ENCODE measurements around the gene RPL36AL. TPM values are rescaled to one million over a fixed set of nuclear protein-coding genes. Genes with fewer than 3 reads are reported as not detected.
A peak's percentile ranks its signal among the peaks of the same experiment; 100 is the strongest.
"Not testable (repeated sequence)": the region's sequence is repeated elsewhere in the genome, so short reads cannot be mapped to it uniquely, and the experiment has no call there.

RPL36AL gene
- total RNA-seq, result 100 to 1,000 TPM; 272 to 309 TPM

GRCh38 chr14:49620182-49621113, at the start of gene RPL36AL, which contains the start of gene MGAT2:
RPL36AL (minus strand) TSS chr14:49620626; CDS start chr14:49619104, 1,522 bp downstream.
MGAT2 (plus strand) TSS chr14:49620799; CDS start chr14:49621269, 470 bp downstream.
- no peaks in the 10 kb centered on the region for H3K9me3 Mint-ChIP-seq (ENCODE audit: low read depth)
- peaks cover 56% of the 10 kb centered on the region for H3K36me3 Mint-ChIP-seq (ENCODE audit: low read depth)
- no peaks in the 10 kb centered on the region for H3K27me3 Mint-ChIP-seq
- peak; percentile 90 for ATAC-seq
- peak within 1 kb of the TSS; percentile 97 for H3K27ac Mint-ChIP-seq
- peak; percentile 97 for DNase-seq
- H3K4me1 Mint-ChIP-seq, result peaks cover 51% of the 10 kb centered on the region
- H3K4me3 Mint-ChIP-seq, result peak within 1 kb of the TSS; percentile 93
- ChIA-PET CTCF (interaction anchor here (0.6 to 6.2 kb wide), 17 partner anchors 10 to 1210 kb away, joined by 3 to 78 read pairs (median 5); partner anchors contain the start of genes DNAAF2, KLHDC2, LRR1 and NEMF), POLR2A (interaction anchor here (0.6 to 3.4 kb wide), 17 partner anchors 10 to 309 kb away, joined by 3 to 68 read pairs (median 3); partner anchors contain the start of genes DNAAF2, KLHDC2, LRR1 and NEMF)
- intact Hi-C loops (cut with DNase I, micrococcal nuclease), result loop anchor here (1.0 to 5.0 kb wide), 13 partner anchors 14 to 1210 kb away; partner anchors contain the start of genes ARF6 (in 2 of the 2), LRR1 (in 2 of the 2), RPS29 (in 2 of the 2) and DMAC2L (in 1 of the 2)

GRCh38 chr14:49659526-49660455, 39.4 kb upstream of the RPL36AL start:
- Mint-ChIP-seq H3K4me1 (no peaks in the 10 kb centered on the region), H3K36me3 (ENCODE audit: low read depth) (peaks cover 3% of the 10 kb centered on the region), H3K27me3 (no peaks in the 10 kb centered on the region), H3K9me3 (ENCODE audit: low read depth) (no peaks in the 10 kb centered on the region), H3K27ac (no peak overlapping the region), H3K4me3 (no peak overlapping the region)
- DNase-seq, result no peak
- ChIA-PET POLR2A (no interaction called here), CTCF (interaction anchor here (0.6 to 2.1 kb wide), 2 partner anchors 25 to 28 kb away, joined by 3 to 9 read pairs; partner anchors contain the start of gene DNAAF2)
- intact Hi-C loops (cut with DNase I, micrococcal nuclease), result no loop called here
- ATAC-seq, result no peak

- H3K4me3 Mint-ChIP-seq; H3K9me3 Mint-ChIP-seq (ENCODE audit: low read depth); DNase-seq; H3K4me1 Mint-ChIP-seq; H3K36me3 Mint-ChIP-seq (ENCODE audit: low read depth); H3K27me3 Mint-ChIP-seq; POLR2A ChIA-PET; intact Hi-C loops (cut with DNase I, micrococcal nuclease); ATAC-seq; H3K27ac Mint-ChIP-seq: not testable (repeated sequence)
- CTCF ChIA-PET, result interaction anchor here (0.6 to 2.1 kb wide), 2 partner anchors 23 to 30 kb away, joined by 3 to 9 read pairs; partner anchors contain the start of gene DNAAF2
These were observed 37.1 kb upstream of the RPL36AL start for GRCh38 chr14:49657500-49657899.

GRCh38 chr14:49654511-49654910, 34.1 kb upstream of the RPL36AL start:
- no peak for DNase-seq
- intact Hi-C loops (cut with DNase I, micrococcal nuclease), result no loop called here
- Mint-ChIP-seq H3K27me3 (no peaks in the 10 kb centered on the region), H3K4me3 (no peak overlapping the region), H3K9me3 (ENCODE audit: low read depth) (no peaks in the 10 kb centered on the region), H3K4me1 (no peaks in the 10 kb centered on the region), H3K27ac (no peak overlapping the region), H3K36me3 (ENCODE audit: low read depth) (peaks cover 9% of the 10 kb centered on the region)
- ChIA-PET POLR2A (no interaction called here), CTCF (no interaction called here)
- no peak for ATAC-seq

GRCh38 chr14:49653508-49653907, 33.1 kb upstream of the RPL36AL start:
- Mint-ChIP-seq H3K27me3 (no peaks in the 10 kb centered on the region), H3K4me1 (no peaks in the 10 kb centered on the region), H3K4me3 (no peak overlapping the region), H3K36me3 (ENCODE audit: low read depth) (peaks cover 9% of the 10 kb centered on the region), H3K27ac (no peak overlapping the region), H3K9me3 (ENCODE audit: low read depth) (no peaks in the 10 kb centered on the region)
- DNase-seq, result no peak
- ATAC-seq, result no peak
- ChIA-PET POLR2A (no interaction called here), CTCF (no interaction called here)
- intact Hi-C loops (cut with DNase I, micrococcal nuclease), result no loop called here

GRCh38 chr14:49642163-49642562, 21.7 kb upstream of the RPL36AL start:
- peaks cover 43% of the 10 kb centered on the region for H3K4me1 Mint-ChIP-seq
- no peak for ATAC-seq
- intact Hi-C loops (cut with DNase I, micrococcal nuclease), result no loop called here
- H3K27ac Mint-ChIP-seq, result peak overlapping the region; percentile 28
- H3K36me3 Mint-ChIP-seq (ENCODE audit: low read depth), result peaks cover 42% of the 10 kb centered on the region
- H3K4me3 Mint-ChIP-seq, result no peak overlapping the region
- ChIA-PET POLR2A (interaction anchor here (0.7 kb wide), 1 partner anchor 636 kb away, joined by 6 read pairs; no protein-coding TSS in a partner anchor), CTCF (interaction anchor here (0.6 to 1.4 kb wide), 3 partner anchors 23 to 138 kb away, joined by 3 to 5 read pairs (median 3); no protein-coding TSS in a partner anchor)
- no peak for DNase-seq
- no peaks in the 10 kb centered on the region for H3K9me3 Mint-ChIP-seq (ENCODE audit: low read depth)
- H3K27me3 Mint-ChIP-seq, result no peaks in the 10 kb centered on the region

GRCh38 chr14:49641697-49642129, 21.3 kb upstream of the RPL36AL start:
- Mint-ChIP-seq H3K27ac (peak overlapping the region; percentile 28), H3K4me3 (no peak overlapping the region), H3K9me3 (ENCODE audit: low read depth) (no peaks in the 10 kb centered on the region), H3K36me3 (ENCODE audit: low read depth) (peaks cover 41% of the 10 kb centered on the region), H3K27me3 (no peaks in the 10 kb centered on the region), H3K4me1 (peaks cover 42% of the 10 kb centered on the region)
- ChIA-PET POLR2A (no interaction called here), CTCF (interaction anchor here (0.6 to 1.4 kb wide), 2 partner anchors 23 to 46 kb away, joined by 3 to 4 read pairs; no protein-coding TSS in a partner anchor)
- ATAC-seq (no peak), DNase-seq (no peak)
- intact Hi-C loops (cut with DNase I, micrococcal nuclease), result no loop called here

GRCh38 chr14:49640540-49641417, 20.4 kb upstream of the RPL36AL start:
- ATAC-seq (no peak), DNase-seq (no peak)
- Mint-ChIP-seq H3K9me3 (ENCODE audit: low read depth) (no peaks in the 10 kb centered on the region), H3K4me3 (no peak overlapping the region), H3K27ac (no peak overlapping the region), H3K27me3 (no peaks in the 10 kb centered on the region), H3K4me1 (peaks cover 49% of the 10 kb centered on the region), H3K36me3 (ENCODE audit: low read depth) (peaks cover 48% of the 10 kb centered on the region)
- ChIA-PET CTCF (interaction anchor here (0.6 to 1.4 kb wide), 4 partner anchors 24 to 179 kb away, joined by 3 to 5 read pairs (median 4); no protein-coding TSS in a partner anchor), POLR2A (interaction anchor here (0.6 to 1.0 kb wide), 2 partner anchors 128 to 210 kb away, joined by 3 to 4 read pairs; no protein-coding TSS in a partner anchor)
- intact Hi-C loops (cut with DNase I, micrococcal nuclease), result no loop called here

- Mint-ChIP-seq H3K4me3 (no peak overlapping the region), H3K36me3 (ENCODE audit: low read depth) (peaks cover 51% of the 10 kb centered on the region), H3K9me3 (ENCODE audit: low read depth) (no peaks in the 10 kb centered on the region), H3K27me3 (no peaks in the 10 kb centered on the region), H3K4me1 (peaks cover 51% of the 10 kb centered on the region), H3K27ac (no peak overlapping the region)
- DNase-seq (no peak), ATAC-seq (no peak)
- POLR2A ChIA-PET, result no interaction called here
- CTCF ChIA-PET, result interaction anchor here (0.6 to 1.8 kb wide), 4 partner anchors 11 to 223 kb away, joined by 4 to 7 read pairs (median 4); partner anchors contain the start of genes NEMF and RPL36AL
- intact Hi-C loops (cut with DNase I, micrococcal nuclease), result loop anchor here in 1 of 2 experiments (5.0 kb wide), 1 partner anchor 480 kb away; the partner anchor contains the start of gene VCPKMT
These were observed 17.2 kb upstream of the RPL36AL start for GRCh38 chr14:49637534-49638078.

Data from activated CD4-positive, alpha-beta T cell treated with anti-CD3 and anti-CD28 coated beads for 36 hours (primary cell).